ENCODE data around the gene LRRTM2. TPM values are rescaled to one million over a fixed set of nuclear protein-coding genes. Genes with fewer than 3 reads are reported as not detected.

Gene LRRTM2
- total RNA-seq = under 0.01 and 0.39 TPM in 2 replicates

GRCh38 chr5:138874771-138875551 is at the start of gene LRRTM2:
TSS of gene LRRTM2 (minus strand) at chr5:138875335. CDS start at chr5:138874911, 424 bp downstream.

Other genes with a start within 250 kb of the LRRTM2 start
- gene CTNNA1, start 121.9 kb downstream of the LRRTM2 start, total RNA-seq = 275 and 339 TPM in 2 replicates